SK-N-SH treated with all-trans-retinoic acid at 6 μM for 48 hours (cell line): ENCODE measurements around the gene DAD1.
"Not testable (repeated sequence)": the region's sequence is repeated elsewhere in the genome, so short reads cannot be mapped to it uniquely, and the experiment has no call there.

Experiments
- ATAC-seq: fragments of 200-7000 bp; cut with Tn5 transposase; 3 replicates; pipeline ENCODE4 v1.9.1; 2020; ENCODE audit warnings: mild to moderate bottlenecking, moderate library complexity
- ARNTL ChIP-seq: fragments of 450-650 bp; formaldehyde crosslinking; IDR thresholded peaks from 2 replicates; pipeline ENCODE4 v1.5.0; 2020; ENCODE audit warnings: low read depth, mild to moderate bottlenecking, moderate library complexity, borderline replicate concordance
- BACH2 ChIP-seq: fragments of 250-450 bp; sonication (Bioruptor Pico); IDR thresholded peaks from 2 replicates; pipeline ENCODE4 v1.9.0; 2021; ENCODE audit warnings: mild to moderate bottlenecking, borderline replicate concordance
- CSDC2 ChIP-seq: fragments of 250-450 bp; sonication (Bioruptor Pico); IDR thresholded peaks from 2 replicates; pipeline ENCODE4 v1.5.0; 2020; ENCODE audit warnings: mild to moderate bottlenecking, moderate library complexity
- ESRRG ChIP-seq: fragments of 250-450 bp; sonication (Bioruptor Pico); IDR thresholded peaks from 2 replicates; pipeline ENCODE4 v1.6.1; 2021; ENCODE audit warnings: mild to moderate bottlenecking
- GLIS3 ChIP-seq: fragments of 250-450 bp; sonication (Bioruptor Pico); IDR thresholded peaks from 2 replicates; pipeline ENCODE4 v1.5.0; 2020; ENCODE audit warnings: mild to moderate bottlenecking, moderate library complexity
- ISL1 ChIP-seq: fragments of 250-450 bp; sonication (Bioruptor Pico); IDR thresholded peaks from 2 replicates; pipeline ENCODE4 v2.1.2; 2022; ENCODE audit warnings: mild to moderate bottlenecking, moderate library complexity
- OSR1 ChIP-seq: fragments of 250-450 bp; sonication (Bioruptor Pico); IDR thresholded peaks from 2 replicates; pipeline ENCODE4 v1.8.0; 2022; ENCODE audit warnings: moderate library complexity, mild to moderate bottlenecking, inconsistent platforms
- RARB ChIP-seq: fragments of 250-450 bp; sonication (Bioruptor Pico); IDR thresholded peaks from 2 replicates; pipeline ENCODE4 v1.8.0; 2021; ENCODE audit warnings: mild to moderate bottlenecking, moderate library complexity
- SNAI2 ChIP-seq: fragments of 250-450 bp; sonication (Bioruptor Pico); IDR thresholded peaks from 2 replicates; pipeline ENCODE4 v1.5.0; 2020; ENCODE audit warnings: mild to moderate bottlenecking, moderate library complexity
- TCF4 ChIP-seq: fragments of 250-450 bp; sonication (Bioruptor Pico); IDR thresholded peaks from 2 replicates; pipeline ENCODE4 v1.8.0; 2021; ENCODE audit warnings: mild to moderate bottlenecking, moderate library complexity, borderline replicate concordance
- TOX ChIP-seq: fragments of 250-450 bp; sonication (Bioruptor Pico); IDR thresholded peaks from 2 replicates; pipeline ENCODE4 v1.8.0; 2021; ENCODE audit warnings: mild to moderate bottlenecking, moderate library complexity, borderline replicate concordance
- ZC3H10 ChIP-seq: fragments of 250-450 bp; sonication (Bioruptor Pico); IDR thresholded peaks from 2 replicates; pipeline ENCODE4 v1.5.1; 2021; ENCODE audit warnings: mild to moderate bottlenecking, moderate library complexity
- ZFP3 ChIP-seq: fragments of 250-450 bp; sonication (Bioruptor Pico); IDR thresholded peaks from 2 replicates; pipeline ENCODE4 v1.5.0; 2020; ENCODE audit warnings: mild to moderate bottlenecking, moderate library complexity
- ZFP30 ChIP-seq: fragments of 450-650 bp; formaldehyde crosslinking; IDR thresholded peaks from 2 replicates; pipeline ENCODE4 v1.5.0; 2022; ENCODE audit warnings: mild to moderate bottlenecking, moderate library complexity
- ZNF565 ChIP-seq: fragments of 450-650 bp; formaldehyde crosslinking; conservative IDR thresholded peaks from 2 replicates; pipeline ENCODE4 v1.5.0; 2020; ENCODE audit warnings: low read depth, mild to moderate bottlenecking, moderate library complexity
- ZNF70 ChIP-seq: fragments of 450-650 bp; formaldehyde crosslinking; IDR thresholded peaks from 2 replicates; pipeline ENCODE4 v1.5.0; 2020; ENCODE audit warnings: mild to moderate bottlenecking, moderate library complexity
- ZNF8 ChIP-seq: fragments of 450-650 bp; formaldehyde crosslinking; IDR thresholded peaks from 2 replicates; pipeline ENCODE4 v1.5.0; 2020; ENCODE audit warnings: mild to moderate bottlenecking, moderate library complexity
- TF ChIP-seq, protein P1 (sequence below): fragments of 250-450 bp; sonication (Bioruptor Pico); IDR thresholded peaks from 2 replicates; pipeline ENCODE4 v1.5.0; 2020; ENCODE audit warnings: mild to moderate bottlenecking, moderate library complexity
- TF ChIP-seq, protein P2 (sequence below): fragments of 250-450 bp; sonication (Bioruptor Pico); IDR thresholded peaks from 2 replicates; pipeline ENCODE4 v1.5.1; 2020; ENCODE audit warnings: low read depth, mild to moderate bottlenecking, moderate library complexity
- TF ChIP-seq, protein P3 (sequence below): fragments of 250-450 bp; sonication (Bioruptor Pico); IDR thresholded peaks from 2 replicates; pipeline ENCODE4 v1.8.0; 2020; ENCODE audit warnings: mild to moderate bottlenecking, moderate library complexity, borderline replicate concordance

Gene DAD1

DNA sequence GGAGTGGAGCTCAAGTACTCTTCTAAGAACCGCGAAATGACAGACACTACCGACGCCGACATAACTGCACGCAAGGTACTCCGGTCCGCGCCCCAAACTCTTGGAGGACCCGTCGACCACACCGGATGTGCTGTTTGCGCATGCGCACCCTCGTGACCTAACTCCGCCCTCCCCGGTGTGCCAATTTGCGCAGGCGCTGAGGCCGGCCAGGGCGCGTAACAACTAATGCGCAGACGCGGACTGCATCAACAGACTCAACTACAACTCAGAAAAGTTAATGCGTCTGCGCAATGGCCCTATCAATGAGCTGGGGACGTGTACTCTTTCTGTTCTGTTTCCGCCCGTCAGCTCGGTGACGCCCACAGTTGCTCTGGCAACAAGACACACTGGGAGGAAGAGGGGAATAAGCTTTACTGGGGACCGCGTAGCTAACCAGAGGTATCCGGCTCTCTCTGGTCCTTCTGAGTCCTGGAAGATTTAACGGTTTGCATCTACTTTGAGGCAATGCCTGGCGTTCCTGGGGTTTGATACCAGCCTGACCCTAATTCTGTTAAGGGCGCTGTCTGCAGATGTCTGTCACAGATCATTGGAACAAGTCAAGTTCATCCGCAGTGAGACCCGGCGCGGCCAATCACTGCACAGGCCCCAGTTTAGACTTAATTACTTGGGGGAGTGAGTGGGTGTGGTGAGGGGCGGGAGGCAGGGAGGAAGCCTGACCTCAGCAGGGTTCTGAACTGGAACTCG is at the start of gene DAD1:
DAD1 (minus strand) TSS at position 129 of the 744 bp plus-strand sequence; CDS start at position 62, 67 bp downstream.
- ATAC-seq: peak; percentile 97
- TF ChIP-seq CSDC2 (no peak), ZNF8 (CRISPR knock-in tag) (no peak), OSR1 (CRISPR knock-in tag) (no peak), ZNF565 (CRISPR knock-in tag) (no peak), TOX (CRISPR knock-in tag) (no peak), SNAI2 (CRISPR knock-in tag) (no peak), ISL1 (CRISPR knock-in tag) (no peak), ZFP3 (no peak), RARB (no peak)
- TF ChIP-seq, protein P1, sequence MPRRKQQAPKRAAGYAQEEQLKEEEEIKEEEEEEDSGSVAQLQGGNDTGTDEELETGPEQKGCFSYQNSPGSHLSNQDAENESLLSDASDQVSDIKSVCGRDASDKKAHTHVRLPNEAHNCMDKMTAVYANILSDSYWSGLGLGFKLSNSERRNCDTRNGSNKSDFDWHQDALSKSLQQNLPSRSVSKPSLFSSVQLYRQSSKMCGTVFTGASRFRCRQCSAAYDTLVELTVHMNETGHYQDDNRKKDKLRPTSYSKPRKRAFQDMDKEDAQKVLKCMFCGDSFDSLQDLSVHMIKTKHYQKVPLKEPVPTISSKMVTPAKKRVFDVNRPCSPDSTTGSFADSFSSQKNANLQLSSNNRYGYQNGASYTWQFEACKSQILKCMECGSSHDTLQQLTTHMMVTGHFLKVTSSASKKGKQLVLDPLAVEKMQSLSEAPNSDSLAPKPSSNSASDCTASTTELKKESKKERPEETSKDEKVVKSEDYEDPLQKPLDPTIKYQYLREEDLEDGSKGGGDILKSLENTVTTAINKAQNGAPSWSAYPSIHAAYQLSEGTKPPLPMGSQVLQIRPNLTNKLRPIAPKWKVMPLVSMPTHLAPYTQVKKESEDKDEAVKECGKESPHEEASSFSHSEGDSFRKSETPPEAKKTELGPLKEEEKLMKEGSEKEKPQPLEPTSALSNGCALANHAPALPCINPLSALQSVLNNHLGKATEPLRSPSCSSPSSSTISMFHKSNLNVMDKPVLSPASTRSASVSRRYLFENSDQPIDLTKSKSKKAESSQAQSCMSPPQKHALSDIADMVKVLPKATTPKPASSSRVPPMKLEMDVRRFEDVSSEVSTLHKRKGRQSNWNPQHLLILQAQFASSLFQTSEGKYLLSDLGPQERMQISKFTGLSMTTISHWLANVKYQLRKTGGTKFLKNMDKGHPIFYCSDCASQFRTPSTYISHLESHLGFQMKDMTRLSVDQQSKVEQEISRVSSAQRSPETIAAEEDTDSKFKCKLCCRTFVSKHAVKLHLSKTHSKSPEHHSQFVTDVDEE (CRISPR knock-in tag): no peak

DNA sequence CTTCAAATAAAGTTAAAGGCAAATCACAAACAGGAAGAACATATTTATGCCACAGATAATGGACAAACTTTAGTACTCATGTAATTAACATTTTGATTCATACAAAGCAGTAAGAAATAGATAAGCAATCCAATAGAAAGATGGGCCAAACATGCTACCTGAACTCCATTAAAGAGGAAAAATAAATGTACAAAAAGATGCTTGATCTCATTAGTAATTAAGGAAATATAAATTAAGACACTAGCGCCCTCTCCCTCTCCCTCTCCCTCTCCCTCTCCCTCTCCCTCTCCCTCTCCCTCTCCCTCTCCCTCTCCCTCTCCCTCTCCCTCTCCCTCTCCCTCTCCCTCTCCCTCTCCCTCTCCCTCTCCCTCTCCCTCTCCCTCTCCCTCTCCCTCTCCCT is 47.0 kb upstream of the DAD1 start:
- ATAC-seq: not testable (repeated sequence)

DNA sequence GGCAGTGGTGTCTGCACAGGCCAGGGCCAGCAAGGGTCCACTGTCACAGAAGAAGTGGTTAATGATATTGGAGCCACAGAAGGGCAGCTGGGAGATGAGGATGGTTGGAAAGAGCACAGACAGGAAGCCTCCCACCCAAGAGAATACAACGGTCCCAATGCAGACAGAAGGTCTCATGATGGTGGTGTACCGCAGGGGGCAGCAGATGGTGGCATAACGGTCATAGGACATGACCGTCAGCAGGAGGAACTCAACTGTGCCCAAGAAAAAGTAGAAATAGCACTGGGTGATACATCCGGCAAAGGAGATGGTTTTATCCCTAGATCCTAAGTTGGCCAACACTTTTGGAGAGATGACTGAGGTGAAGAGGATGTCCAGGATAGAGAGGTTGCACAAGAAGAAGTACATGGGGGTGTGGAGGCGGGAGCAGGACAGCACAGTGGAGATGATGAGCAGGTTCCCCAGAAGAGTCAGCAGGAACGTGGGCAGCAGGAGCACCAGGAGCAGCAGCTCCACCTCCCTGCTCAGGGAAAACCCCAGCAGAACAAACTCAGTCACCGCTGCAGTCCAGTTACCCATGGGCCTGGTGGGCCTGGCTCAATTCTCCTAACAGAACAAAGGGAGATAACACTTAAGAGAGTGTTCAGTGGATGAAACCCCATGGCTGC is 45.3 kb upstream of the DAD1 start:
- TF ChIP-seq TOX (CRISPR knock-in tag): no peak
- TF ChIP-seq ZNF70 (CRISPR knock-in tag): no peak
- TF ChIP-seq TCF4: no peak
- TF ChIP-seq ZFP3: no peak
- TF ChIP-seq GLIS3: no peak
- TF ChIP-seq ZNF565 (CRISPR knock-in tag): no peak
- TF ChIP-seq SNAI2 (CRISPR knock-in tag): no peak
- TF ChIP-seq OSR1 (CRISPR knock-in tag): no peak
- TF ChIP-seq, protein P2, sequence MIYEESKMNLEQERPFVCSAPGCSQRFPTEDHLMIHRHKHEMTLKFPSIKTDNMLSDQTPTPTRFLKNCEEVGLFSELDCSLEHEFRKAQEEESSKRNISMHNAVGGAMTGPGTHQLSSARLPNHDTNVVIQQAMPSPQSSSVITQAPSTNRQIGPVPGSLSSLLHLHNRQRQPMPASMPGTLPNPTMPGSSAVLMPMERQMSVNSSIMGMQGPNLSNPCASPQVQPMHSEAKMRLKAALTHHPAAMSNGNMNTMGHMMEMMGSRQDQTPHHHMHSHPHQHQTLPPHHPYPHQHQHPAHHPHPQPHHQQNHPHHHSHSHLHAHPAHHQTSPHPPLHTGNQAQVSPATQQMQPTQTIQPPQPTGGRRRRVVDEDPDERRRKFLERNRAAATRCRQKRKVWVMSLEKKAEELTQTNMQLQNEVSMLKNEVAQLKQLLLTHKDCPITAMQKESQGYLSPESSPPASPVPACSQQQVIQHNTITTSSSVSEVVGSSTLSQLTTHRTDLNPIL (CRISPR knock-in tag): no peak
- no peak for TF ChIP-seq ZC3H10 (CRISPR knock-in tag)
- TF ChIP-seq CSDC2: no peak
- no peak for TF ChIP-seq ISL1 (CRISPR knock-in tag)
- no peak for TF ChIP-seq ARNTL
- TF ChIP-seq ZNF8 (CRISPR knock-in tag): no peak
- TF ChIP-seq ESRRG (CRISPR knock-in tag): no peak
- no peak for TF ChIP-seq BACH2 (CRISPR knock-in tag)
- TF ChIP-seq, all 23 proteins: peak for 0
- ATAC-seq: no peak

DNA sequence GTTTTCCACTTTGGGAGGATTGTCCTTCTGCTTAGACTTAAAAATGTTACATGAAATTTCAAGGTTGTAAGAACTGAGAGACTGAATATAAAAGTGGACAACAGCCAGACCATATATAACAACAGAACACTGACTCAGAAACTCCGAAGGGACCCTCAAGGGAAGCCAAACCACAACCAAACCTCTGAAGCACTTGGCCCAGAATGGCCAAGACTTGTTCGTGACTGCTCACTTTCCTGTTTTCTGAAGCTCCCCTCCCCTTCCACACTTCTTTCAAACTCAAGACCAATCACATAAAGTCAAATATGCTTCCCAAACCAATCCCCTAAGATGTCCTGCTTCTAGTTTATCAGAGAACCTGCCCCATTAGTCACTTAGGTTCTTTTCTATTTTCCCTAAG is 41.5 kb upstream of the DAD1 start:
- ATAC-seq: no peak

DNA sequence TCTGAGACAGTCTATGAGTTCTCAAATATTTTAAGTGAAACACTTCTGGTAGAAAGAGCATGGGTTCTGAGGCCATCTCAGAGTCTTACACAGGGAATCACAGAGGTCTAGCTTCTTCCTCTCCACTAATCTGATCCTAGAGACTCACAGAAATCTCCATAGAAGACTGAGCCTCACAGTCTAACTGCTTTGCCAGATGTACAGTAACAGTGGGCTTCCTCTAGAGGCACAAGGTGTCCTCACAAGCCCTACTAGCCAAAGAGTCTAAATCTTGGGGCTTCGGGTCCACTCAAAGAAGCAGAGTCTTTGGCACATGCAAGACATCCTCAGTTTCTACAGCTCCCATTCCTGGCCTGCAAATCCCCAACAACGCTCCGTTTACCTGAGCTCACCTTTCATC is 41.0 kb upstream of the DAD1 start:
- no peak for ATAC-seq
- TF ChIP-seq TCF4 (no peak), ISL1 (CRISPR knock-in tag) (no peak), ZNF70 (CRISPR knock-in tag) (no peak), ESRRG (CRISPR knock-in tag) (no peak), BACH2 (CRISPR knock-in tag) (no peak), GLIS3 (no peak), ARNTL (no peak), ZFP3 (no peak)
- TF ChIP-seq, protein P3, sequence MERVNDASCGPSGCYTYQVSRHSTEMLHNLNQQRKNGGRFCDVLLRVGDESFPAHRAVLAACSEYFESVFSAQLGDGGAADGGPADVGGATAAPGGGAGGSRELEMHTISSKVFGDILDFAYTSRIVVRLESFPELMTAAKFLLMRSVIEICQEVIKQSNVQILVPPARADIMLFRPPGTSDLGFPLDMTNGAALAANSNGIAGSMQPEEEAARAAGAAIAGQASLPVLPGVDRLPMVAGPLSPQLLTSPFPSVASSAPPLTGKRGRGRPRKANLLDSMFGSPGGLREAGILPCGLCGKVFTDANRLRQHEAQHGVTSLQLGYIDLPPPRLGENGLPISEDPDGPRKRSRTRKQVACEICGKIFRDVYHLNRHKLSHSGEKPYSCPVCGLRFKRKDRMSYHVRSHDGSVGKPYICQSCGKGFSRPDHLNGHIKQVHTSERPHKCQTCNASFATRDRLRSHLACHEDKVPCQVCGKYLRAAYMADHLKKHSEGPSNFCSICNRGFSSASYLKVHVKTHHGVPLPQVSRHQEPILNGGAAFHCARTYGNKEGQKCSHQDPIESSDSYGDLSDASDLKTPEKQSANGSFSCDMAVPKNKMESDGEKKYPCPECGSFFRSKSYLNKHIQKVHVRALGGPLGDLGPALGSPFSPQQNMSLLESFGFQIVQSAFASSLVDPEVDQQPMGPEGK (CRISPR knock-in tag): no peak
- TF ChIP-seq, protein P2 (CRISPR knock-in tag): no peak

More for the DNA sequence above, 41.5 kb upstream of the DAD1 start:
- TF ChIP-seq ZFP30 (CRISPR knock-in tag): no peak
- TF ChIP-seq, protein P3 (CRISPR knock-in tag): no peak
- no peak for TF ChIP-seq RARB
- TF ChIP-seq, all 23 proteins: peak for 0
